GM19035 (cell line): Measurements from ENCODE around the gene OR8B8.
"Not testable (repeated sequence)": the region's sequence is repeated elsewhere in the genome, so short reads cannot be mapped to it uniquely, and the experiment has no call there.

Experiments used
- ATAC-seq: cut with Tn5 transposase; IDR thresholded peaks from one replicate; pipeline ENCODE4 v1.9.1; 2021; ENCODE audit not compliant: unreplicated experiment

The OR8B8 gene

GRCh38 chr11:124442442-124442841, 3.1 kb downstream of the OR8B8 start:
- no peak for ATAC-seq

- ATAC-seq: no peak
Measured at GRCh38 chr11:124441519-124441918, 4.0 kb downstream of the OR8B8 start.

- ATAC-seq: no peak
Measured at GRCh38 chr11:124441081-124441480, 4.4 kb downstream of the OR8B8 start.

GRCh38 chr11:124440608-124441007, 4.9 kb downstream of the OR8B8 start:
- no peak for ATAC-seq

- no peak for ATAC-seq
Measured at GRCh38 chr11:124434699-124435098, 10.8 kb downstream of the OR8B8 start.

GRCh38 chr11:124429599-124429998, 15.9 kb downstream of the OR8B8 start:
- ATAC-seq: no peak

- ATAC-seq: no peak
Measured at GRCh38 chr11:124424384-124424921, 21.0 kb downstream of the OR8B8 start, which contains the start of gene OR8B4. Gene OR8B4 (minus strand): TSS chr11:124424871. CDS start chr11:124424871, 0 bp downstream.

- ATAC-seq: no peak
Measured at GRCh38 chr11:124421043-124421442, 24.5 kb downstream of the OR8B8 start.

GRCh38 chr11:124415356-124415923, 30.1 kb downstream of the OR8B8 start:
- peak; percentile 68 for ATAC-seq

GRCh38 chr11:124409906-124410305, 35.6 kb downstream of the OR8B8 start:
- no peak for ATAC-seq

GRCh38 chr11:124405581-124405980, 39.9 kb downstream of the OR8B8 start:
- ATAC-seq: no peak

GRCh38 chr11:124403186-124403585, 42.3 kb downstream of the OR8B8 start:
- not testable (repeated sequence) for ATAC-seq

GRCh38 chr11:124402326-124402922, 43.1 kb downstream of the OR8B8 start:
- ATAC-seq: peak; percentile 98

- ATAC-seq: no peak
Measured at GRCh38 chr11:124398924-124399323, 46.6 kb downstream of the OR8B8 start, which contains the start of gene OR8B3. Gene OR8B3 (minus strand): TSS chr11:124399024. CDS start chr11:124397351, 1,673 bp downstream.

GRCh38 chr11:124396847-124397246, 48.6 kb downstream of the OR8B8 start:
- not testable (repeated sequence) for ATAC-seq

GRCh38 chr11:124394408-124394807, 51.1 kb downstream of the OR8B8 start:
- no peak for ATAC-seq
